WI38 (cell line): ENCODE measurements around the gene TMC5.
"Not testable (repeated sequence)": the region's sequence is repeated elsewhere in the genome, so short reads cannot be mapped to it uniquely, and the experiment has no call there.

ENCODE experiments used
- H3K4me3 ChIP-seq: 2 replicates; pipeline ENCODE4 v1.5.1; 2011; ENCODE audit warnings: low read depth, mild to moderate bottlenecking, control low read depth, low read length
- TF ChIP-seq, protein P1 (sequence below): IDR thresholded peaks from 2 replicates; pipeline ENCODE4 v1.5.1; 2012; ENCODE audit warnings: low read depth, mild to moderate bottlenecking, control low read depth, low read length

The TMC5 gene

DNA sequence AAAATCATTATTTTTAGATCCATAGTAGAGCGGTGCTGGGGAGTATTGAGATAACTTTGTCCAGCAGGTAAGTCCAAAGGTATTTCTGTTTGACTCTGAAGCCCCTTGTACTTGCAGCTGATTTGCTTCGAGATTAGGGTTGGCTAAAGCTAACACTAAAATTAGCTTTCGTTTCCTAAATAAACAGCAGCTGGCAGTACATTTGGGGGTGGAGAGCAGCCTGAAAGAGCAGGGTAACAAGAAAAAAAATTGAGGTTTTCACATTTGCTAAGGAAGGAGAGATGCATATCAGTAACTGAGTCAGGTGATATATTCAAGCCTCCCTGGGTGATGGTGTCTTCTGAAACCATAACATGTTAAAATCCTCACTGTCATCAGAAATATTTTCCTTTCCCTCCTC, 37.4 kb upstream of the TMC5 start:
- H3K4me3 ChIP-seq: no peak overlapping the region
- TF ChIP-seq, protein P1, sequence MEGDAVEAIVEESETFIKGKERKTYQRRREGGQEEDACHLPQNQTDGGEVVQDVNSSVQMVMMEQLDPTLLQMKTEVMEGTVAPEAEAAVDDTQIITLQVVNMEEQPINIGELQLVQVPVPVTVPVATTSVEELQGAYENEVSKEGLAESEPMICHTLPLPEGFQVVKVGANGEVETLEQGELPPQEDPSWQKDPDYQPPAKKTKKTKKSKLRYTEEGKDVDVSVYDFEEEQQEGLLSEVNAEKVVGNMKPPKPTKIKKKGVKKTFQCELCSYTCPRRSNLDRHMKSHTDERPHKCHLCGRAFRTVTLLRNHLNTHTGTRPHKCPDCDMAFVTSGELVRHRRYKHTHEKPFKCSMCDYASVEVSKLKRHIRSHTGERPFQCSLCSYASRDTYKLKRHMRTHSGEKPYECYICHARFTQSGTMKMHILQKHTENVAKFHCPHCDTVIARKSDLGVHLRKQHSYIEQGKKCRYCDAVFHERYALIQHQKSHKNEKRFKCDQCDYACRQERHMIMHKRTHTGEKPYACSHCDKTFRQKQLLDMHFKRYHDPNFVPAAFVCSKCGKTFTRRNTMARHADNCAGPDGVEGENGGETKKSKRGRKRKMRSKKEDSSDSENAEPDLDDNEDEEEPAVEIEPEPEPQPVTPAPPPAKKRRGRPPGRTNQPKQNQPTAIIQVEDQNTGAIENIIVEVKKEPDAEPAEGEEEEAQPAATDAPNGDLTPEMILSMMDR: no peak

DNA sequence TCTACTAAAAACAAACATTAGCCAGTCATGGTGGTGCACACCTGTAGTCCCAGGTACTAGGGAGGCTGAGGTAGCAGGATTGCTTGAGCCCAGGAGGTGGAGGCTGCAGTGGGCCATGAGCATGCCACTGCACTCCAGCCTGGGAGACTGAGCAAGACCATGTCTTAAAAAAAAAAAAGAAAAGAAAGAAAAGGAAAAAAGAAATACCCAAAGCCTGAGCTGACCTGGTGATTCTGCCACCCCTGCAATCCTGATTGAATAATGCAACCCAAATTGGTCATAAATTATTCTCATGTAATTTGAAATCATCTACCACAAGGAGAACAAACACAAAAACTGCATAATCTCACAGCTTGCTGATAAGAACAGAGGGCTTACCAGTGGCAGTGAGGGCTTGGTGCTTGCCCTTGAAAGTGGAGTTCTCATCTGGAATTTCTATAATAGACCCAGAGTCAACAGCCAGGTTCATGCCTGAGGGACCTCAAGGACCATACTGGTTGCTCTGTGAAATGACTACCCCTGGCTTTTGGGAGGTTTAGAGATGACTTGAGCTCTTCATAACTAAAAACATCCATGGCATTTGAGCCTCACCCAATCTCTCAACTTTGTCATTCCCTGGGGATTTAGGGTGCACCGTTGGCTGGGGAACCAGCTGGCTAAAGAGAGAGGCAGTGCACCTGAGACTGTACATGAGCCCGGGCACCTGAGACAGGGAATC, 35.4 kb upstream of the TMC5 start:
- no peak overlapping the region for H3K4me3 ChIP-seq
- TF ChIP-seq, protein P1: no peak

DNA sequence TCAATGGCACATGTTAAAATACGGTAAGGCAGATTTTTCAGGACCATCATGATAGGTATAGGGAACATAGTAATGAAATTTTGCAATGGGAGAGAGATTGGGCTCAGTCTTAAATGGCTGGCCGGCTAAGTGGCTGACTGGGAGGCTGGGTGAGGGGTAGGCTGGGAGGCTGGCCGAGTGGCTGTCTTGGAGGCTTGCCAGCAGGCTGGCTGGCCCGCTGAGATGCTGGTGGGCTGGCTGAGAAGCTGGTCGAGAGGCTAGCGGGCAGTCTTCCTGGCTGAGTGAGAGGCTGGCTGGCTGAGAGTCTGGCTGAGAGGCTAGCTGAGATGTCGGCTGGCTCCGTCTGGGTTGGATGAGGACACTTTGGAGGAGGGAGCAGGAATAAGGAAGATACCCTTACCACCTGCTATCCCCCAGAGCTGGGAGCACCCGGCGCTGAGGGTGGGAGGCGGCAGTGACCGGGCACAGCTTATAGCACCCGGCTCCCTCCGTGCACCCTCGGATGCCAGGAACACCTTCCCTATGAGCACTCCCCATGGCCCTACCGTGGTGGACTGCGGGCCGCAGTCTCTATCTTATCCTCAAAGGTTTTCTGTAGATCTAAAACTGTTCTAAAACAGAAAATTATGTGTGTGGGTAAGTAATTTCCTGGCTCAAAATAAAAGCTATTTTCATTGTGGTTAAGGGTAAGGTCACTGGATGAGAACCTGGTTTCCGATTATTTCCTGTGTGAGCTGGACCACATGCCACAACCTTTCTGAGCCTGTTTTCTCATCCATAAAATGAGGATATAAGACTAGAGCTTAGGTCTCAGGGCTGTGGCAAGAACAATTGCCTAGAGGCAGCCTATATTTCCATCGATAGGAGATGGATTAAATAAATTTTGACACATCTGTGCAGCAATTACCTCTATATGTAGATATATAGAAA, 34.5 kb upstream of the TMC5 start:
- H3K4me3 ChIP-seq: no peak overlapping the region
- TF ChIP-seq, protein P1: no peak

DNA sequence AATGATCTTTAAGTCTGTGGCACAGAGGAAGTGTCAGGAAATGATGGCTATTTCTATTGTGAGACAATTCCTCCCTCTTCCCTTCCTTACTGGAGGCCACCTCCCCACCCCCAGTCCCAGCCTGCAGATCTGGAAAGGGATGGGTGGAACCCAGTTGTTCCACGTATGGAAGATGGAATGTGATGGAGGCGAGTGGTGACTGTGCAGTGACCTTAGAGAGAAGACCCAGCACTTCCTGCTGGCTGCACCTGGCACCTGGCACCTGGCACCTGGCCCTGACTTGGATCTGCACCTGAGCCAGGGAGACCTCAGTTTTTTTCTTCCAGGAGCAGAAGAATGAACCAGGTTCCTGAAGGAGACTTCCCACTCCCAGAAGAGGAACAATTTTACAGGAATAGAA, 33.0 kb upstream of the TMC5 start:
- no peak overlapping the region for H3K4me3 ChIP-seq
- TF ChIP-seq, protein P1: no peak

DNA sequence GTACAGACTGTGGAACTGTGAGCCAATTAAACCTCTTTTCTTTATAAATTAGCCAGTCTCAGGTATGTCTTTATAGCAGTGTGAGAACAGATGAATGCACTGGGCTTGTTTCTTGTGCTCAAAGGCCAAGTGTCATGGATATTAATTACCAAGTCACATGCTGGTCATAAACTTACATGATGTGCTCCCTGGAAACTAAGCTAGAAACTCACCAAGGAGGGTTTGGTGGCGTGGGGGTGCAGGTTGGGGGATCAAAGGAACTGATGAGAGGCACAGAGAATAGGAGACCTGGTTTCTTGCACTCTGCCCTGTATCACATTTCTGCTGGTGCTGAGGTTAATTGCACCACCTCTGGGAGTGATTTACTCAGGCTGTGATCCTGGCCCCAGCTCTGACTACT, 31.2 kb upstream of the TMC5 start:
- no peak overlapping the region for H3K4me3 ChIP-seq
- TF ChIP-seq, protein P1: no peak

DNA sequence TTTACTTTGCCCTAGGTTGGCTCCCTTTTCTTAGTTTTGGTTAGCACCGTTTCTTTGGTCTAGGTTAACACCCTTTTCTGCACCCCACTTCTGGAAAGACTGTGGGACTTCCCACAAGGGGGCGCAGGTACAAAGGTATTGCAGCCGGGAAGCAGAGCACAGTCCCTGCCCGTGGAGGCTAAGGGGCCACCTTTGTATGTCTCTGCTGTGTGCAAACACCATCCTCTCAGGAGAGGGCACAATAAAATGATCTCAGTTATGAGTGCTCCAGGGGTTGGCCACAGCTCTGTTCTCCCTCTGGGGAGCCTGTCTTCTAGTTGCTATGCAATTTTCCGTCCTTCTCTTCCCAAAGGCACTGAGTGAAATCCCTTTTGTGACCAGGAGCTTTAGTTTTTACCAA, 28.4 kb upstream of the TMC5 start:
- H3K4me3 ChIP-seq: no peak overlapping the region
- TF ChIP-seq, protein P1: peak; percentile 22; the same call in 1 of the 2 replicates

DNA sequence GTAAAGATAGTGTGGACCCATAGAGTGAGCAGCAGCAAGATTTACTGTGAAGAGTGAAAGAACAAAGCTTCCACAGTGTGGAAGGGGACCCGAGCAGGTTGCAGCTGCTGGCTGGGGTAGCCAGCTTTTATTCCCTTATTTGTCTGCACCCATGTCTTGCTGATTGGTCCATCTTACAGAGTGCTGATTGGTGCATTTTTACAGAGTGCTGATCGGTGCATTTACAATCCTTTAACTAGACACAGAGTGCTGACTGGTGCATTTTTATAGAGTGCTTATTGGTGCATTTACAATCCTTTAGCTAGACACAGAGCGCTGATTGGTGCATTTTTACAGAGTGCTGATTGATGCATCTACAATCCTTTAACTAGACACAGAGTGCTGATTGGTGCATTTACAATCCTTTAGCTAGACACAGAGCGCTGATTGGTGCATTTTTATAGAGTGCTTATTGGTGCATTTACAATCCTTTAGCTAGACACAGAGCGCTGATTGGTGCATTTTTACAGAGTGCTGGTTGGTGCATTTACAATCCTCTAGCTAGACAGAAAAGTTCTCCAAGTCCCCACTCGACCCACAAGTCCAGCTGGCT, 26.4 kb upstream of the TMC5 start:
- H3K4me3 ChIP-seq: not testable (repeated sequence)
